GM18498 (cell line): ENCODE measurements around the gene DBNDD2.

Experiments
- ATAC-seq: cut with Tn5 transposase; IDR thresholded peaks from one replicate; pipeline ENCODE4 v1.9.1; 2021; ENCODE audit warnings: mild to moderate bottlenecking, moderate library complexity; ENCODE audit not compliant: unreplicated experiment

DBNDD2 gene

DNA sequence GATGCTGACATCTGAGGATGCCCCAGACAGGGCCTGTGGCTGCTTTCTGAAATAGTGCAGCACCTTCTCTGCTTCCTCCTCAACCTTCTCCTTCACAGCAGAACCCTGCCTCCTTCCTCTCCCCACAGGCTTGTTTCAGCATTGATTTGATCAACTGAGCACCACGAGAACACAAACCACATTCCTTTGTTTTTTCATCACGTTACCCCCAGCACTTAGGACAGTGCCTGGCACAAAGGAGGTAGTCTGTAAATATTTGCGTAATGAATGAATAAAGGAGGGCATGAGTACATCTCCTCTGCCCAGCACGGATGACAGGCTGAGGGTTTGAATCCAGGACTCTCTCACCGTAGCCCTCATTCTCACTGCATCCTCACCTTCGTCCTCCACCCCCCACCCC is 40.2 kb downstream of the DBNDD2 start:
- ATAC-seq, result no peak

DNA sequence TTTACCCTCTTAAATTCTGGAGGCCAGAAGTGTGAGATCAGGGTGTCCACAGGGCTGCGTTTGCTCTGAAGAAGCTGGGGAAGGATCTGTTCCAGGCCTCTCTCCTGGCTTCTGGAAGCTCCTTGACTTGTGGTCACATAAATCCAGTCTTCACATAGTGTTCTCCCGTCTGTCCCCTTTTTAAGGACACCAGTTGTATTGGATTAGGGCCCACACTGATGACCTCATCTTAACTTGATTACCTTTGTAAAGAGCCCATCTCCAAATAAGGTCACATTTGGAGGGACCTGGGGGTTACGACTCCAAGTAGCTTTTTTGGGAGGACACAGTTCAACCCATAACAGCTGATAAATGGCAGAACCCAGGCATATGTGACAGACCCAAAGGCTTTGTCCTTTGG is 41.4 kb downstream of the DBNDD2 start:
- no peak for ATAC-seq

DNA sequence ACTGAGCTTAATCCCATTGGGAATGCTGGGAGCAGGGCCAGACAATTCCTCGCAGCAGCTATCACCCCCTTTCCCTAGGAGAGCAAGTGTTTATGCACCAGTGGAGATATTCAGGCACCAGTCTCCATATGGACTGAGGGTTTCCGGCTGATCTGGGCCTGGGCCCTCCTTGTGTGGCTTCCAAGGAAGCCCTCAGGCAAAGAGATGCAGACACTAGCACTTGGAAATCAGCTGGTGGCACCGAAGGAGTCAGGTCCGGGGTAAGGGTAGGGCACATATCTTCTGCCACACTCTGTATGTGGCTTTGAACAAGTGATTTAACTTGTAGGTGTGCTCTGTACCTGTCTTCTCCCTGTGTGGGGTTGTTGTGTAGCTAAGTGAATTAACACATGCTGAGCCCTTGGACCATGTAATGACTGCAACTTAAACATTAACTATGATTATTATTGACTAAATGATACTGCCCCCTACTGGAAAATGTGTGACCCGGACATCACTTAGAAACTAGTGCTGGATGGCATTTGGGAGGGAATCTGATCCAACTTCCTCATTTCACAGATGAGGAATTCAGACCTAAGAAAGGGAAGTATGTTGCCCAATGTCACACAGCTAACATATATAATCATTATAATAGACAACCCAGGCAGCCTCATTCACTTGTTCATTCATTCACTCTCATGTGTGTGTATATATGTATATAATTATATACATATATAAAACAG is 42.2 kb downstream of the DBNDD2 start:
- ATAC-seq, result no peak

DNA sequence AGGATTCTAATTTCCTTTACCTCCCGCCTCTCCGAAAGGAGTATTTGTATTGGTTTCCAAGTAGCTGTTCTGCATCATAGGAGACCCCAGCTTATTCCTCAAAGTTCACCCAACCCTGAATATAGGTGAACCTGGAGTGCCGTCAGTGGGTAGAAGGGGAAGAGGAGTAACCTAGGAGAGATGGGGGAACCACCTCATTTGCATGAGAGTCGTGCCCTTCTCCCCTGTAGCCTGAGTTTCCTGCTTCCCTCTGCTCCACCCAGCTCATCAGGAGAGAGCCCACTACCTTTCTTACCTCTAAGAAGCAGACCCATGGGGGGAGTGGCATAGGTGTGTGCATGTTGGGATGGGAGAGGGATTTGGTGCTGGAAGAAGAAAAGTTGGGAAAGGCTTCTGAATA is 44.1 kb downstream of the DBNDD2 start:
- no peak for ATAC-seq

DNA sequence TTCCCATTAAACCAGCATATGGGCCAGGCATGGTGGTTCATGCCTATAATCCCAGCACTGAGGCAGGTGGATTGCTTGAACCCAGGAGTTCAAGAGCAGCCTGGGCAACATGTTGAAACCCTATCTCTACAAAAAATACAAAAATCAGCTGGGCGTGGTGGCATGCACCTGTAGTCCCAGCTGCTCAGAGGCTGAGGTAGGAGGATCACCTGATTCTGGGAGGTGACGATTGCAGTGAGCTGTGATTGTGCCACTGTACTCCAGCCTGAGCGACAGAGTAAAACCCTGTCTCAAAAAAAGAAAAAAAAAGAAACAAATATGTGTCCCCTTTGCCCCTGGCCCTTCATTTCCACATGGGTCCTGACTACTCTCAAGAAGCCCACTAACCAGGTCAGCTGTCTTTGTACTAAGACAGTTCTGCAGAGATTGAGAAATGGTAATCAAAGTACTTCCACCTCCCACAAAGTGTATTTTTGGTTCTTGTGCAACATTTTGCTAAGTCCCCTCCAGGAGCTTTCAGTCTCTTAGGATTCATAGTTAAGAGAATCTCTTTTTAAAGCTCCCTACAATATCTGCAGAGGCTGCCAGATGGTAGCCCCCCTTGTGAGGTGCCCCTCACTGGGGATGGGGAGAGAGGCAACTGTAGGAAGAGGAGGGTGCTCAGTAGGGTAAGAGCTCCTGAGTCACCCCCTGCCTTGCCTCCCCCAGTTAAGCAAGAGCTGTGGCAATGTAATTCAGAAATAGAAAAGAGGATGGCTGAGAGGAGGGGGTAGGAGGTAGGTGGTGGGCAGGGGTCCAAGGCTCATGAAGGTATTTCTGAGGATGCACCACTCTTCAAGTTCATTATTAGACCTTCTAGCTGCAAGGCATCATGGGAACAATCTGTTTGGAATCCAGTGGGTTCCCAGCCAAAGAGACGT is 44.9 kb downstream of the DBNDD2 start:
- ATAC-seq, result no peak

DNA sequence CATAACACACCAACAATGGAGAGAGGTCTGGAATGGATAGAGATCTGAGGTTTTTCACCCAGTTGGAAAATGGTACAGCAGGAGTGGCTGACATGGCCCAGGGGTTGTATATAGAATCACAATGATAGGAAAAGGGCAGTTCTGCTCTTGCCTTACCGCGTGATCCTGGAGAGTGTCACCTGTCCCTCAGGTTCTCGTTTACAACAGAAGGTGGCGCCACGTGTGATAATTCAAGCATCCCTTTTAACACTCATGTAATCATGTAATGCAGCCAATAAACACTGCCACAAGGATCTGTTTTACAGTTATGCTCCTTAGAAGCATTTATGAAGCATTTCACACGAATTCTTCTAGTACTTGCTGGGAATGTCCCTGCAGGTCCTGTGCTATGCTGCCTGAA is 48.5 kb downstream of the DBNDD2 start:
- no peak for ATAC-seq

DNA sequence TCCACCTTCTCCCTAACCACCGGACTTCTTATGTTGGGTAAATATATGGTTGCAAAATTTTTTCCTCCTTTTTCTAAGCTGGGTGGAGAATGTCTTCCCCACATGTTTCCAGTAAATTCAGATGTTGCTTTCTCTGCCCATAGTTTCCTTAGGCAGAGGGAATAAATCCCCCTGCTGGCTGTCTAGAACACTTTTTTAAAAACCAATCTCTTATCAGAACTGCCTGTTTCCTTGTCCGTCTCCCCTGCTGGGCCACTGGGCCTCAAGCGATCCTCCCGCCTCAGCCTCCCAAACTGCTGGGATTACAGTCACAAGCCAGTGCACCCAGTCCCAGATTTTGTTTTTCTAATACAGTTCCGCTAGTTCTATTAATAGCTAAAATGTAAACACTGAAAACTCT is 51.5 kb downstream of the DBNDD2 start:
- ATAC-seq, result no peak
